C4-2B (cell line): ENCODE results near the gene HTD2.

Experiments
- ZFX ChIP-seq: fragments of 450-650 bp; IDR thresholded peaks from 2 replicates; pipeline ENCODE4 v1.6.1; 2017
- TF ChIP-seq, protein P1 (sequence below): fragments of 450-650 bp; conservative IDR thresholded peaks from 2 replicates; pipeline ENCODE4 v1.5.1; 2017; ENCODE audit warnings: mild to moderate bottlenecking

DNA sequence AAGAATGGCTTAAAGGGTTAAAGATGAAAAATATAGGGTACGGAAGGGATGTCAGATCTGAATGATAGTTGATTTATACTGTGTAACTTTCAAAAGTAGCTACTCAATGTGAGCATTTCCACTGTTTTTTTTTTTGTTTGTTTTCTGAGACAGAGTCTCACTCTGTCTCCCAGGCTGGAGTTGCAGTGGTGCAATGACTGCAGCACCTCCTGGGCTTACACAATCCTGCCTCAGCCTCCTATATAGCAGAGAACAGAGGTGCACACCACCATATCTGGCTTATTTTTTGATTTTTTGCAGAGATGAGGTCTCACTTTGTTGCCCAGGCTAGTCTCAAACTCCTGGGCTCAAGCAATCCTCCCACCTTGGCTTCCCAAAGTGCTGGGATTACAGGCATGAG, 16.5 kb downstream of the HTD2 start:
- TF ChIP-seq, protein P1, sequence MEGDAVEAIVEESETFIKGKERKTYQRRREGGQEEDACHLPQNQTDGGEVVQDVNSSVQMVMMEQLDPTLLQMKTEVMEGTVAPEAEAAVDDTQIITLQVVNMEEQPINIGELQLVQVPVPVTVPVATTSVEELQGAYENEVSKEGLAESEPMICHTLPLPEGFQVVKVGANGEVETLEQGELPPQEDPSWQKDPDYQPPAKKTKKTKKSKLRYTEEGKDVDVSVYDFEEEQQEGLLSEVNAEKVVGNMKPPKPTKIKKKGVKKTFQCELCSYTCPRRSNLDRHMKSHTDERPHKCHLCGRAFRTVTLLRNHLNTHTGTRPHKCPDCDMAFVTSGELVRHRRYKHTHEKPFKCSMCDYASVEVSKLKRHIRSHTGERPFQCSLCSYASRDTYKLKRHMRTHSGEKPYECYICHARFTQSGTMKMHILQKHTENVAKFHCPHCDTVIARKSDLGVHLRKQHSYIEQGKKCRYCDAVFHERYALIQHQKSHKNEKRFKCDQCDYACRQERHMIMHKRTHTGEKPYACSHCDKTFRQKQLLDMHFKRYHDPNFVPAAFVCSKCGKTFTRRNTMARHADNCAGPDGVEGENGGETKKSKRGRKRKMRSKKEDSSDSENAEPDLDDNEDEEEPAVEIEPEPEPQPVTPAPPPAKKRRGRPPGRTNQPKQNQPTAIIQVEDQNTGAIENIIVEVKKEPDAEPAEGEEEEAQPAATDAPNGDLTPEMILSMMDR = no peak
- no peak for TF ChIP-seq ZFX
